H1 (cell line): ENCODE measurements around the gene UBE2E1.

Experiments
- CTBP2 ChIP-seq: IDR thresholded peaks from 2 replicates; pipeline ENCODE4 v1.7.0; 2011; ENCODE audit warnings: borderline replicate concordance, mild to moderate bottlenecking, moderate library complexity, mixed read lengths, low read length; ENCODE audit not compliant: insufficient read depth, insufficient read length
- CTCF ChIP-seq, 3 experiments: IDR thresholded peaks; 1 replicate in 2 of 3; 2 replicates in 1 of 3; pipeline versions ENCODE4 v1.5.1 to v1.6.1; 2011; ENCODE audit warnings: low read length in 3 of 3, mild to moderate bottlenecking in 3 of 3, inconsistent platforms in 2 of 3, low read depth in 1 of 3, moderate library complexity in 1 of 3; ENCODE audit not compliant: insufficient read depth in 1 of 3; ENCODE audit errors: control extremely low read depth in 1 of 3
- EP300 ChIP-seq, 2 experiments: IDR thresholded peaks; 1 replicate in 1 of 2; 2 replicates in 1 of 2; pipeline ENCODE4 v1.6.1; 2011 to 2012; ENCODE audit warnings: low read depth in 2 of 2, low read length in 2 of 2, mild to moderate bottlenecking in 2 of 2, borderline replicate concordance in 1 of 2, inconsistent platforms in 1 of 2, moderate library complexity in 1 of 2
- EZH2 ChIP-seq: fragments of 200-600 bp; sonication (generic); IDR thresholded peaks from 2 replicates; pipeline ENCODE4 v1.7.1; 2012; ENCODE audit warnings: low read depth, mild to moderate bottlenecking, moderate library complexity, low read length, inconsistent platforms; ENCODE audit not compliant: severe bottlenecking
- JUND ChIP-seq: IDR thresholded peaks from 2 replicates; pipeline ENCODE4 v1.6.1; 2011; ENCODE audit warnings: mild to moderate bottlenecking, improper control_type of control experiment, low read length
- POLR2A ChIP-seq, 2 experiments: IDR thresholded peaks; 1 replicate in 1 of 2; 2 replicates in 1 of 2; pipeline ENCODE4 v1.6.1; 2011; ENCODE audit warnings: low read depth in 2 of 2, low read length in 2 of 2, mild to moderate bottlenecking in 2 of 2; ENCODE audit errors: control extremely low read depth in 1 of 2
- POLR2AphosphoS5 ChIP-seq: IDR thresholded peaks from 2 replicates; pipeline ENCODE4 v1.6.1; 2011; ENCODE audit warnings: low read depth, low read length
- RAD21 ChIP-seq, 2 experiments: IDR thresholded peaks in 1 of 2; conservative IDR thresholded peaks in 1 of 2; 2 replicates each; pipeline ENCODE4 v1.6.1; 2011; ENCODE audit warnings: low read depth in 2 of 2, low read length in 2 of 2, improper control_type of control experiment in 1 of 2, inconsistent platforms in 1 of 2, mild to moderate bottlenecking in 1 of 2, moderate library complexity in 1 of 2
- SP2 ChIP-seq: IDR thresholded peaks from 2 replicates; pipeline ENCODE4 v1.6.1; 2012; ENCODE audit warnings: mild to moderate bottlenecking, low read length, inconsistent platforms
- TAF1 ChIP-seq: IDR thresholded peaks from 2 replicates; pipeline ENCODE4 v1.6.1; 2011; ENCODE audit warnings: mild to moderate bottlenecking, low read depth, low read length
- USF2 ChIP-seq: IDR thresholded peaks from 2 replicates; pipeline ENCODE4 v1.6.1; 2011; ENCODE audit warnings: low read length, improper control_type of control experiment
- YY1 ChIP-seq: IDR thresholded peaks from 2 replicates; pipeline ENCODE4 v1.6.1; 2011; ENCODE audit warnings: low read depth, mild to moderate bottlenecking, low read length

- TF ChIP-seq POLR2AphosphoS5 (no peak), CTCF (IDR thresholded peaks at IDR 0.05; ENCODE audit: control extremely low read depth in 1 of 3, insufficient read depth in 1 of 3, low read depth in 1 of 3, low read length in 3 of 3) (no peak), EP300 (IDR thresholded peaks at IDR 0.05; ENCODE audit: borderline replicate concordance in 1 of 2, low read depth in 2 of 2, low read length in 2 of 2) (no peak), CTBP2 (no peak), POLR2A (IDR thresholded peaks at IDR 0.05; ENCODE audit: control extremely low read depth in 1 of 2, low read depth in 2 of 2, low read length in 2 of 2) (no peak), EZH2 (no peak), RAD21 (IDR thresholded peaks at IDR 0.05 in 1 of 2, conservative IDR thresholded peaks at IDR 0.05 in 1 of 2; ENCODE audit: low read depth in 2 of 2, low read length in 2 of 2) (no peak), YY1 (no peak), SP2 (no peak), USF2 (no peak), JUND (no peak), TAF1 (no peak)
Measured at GRCh38 chr3:23934253-23934652, 128.5 kb downstream of the UBE2E1 start.
